NCI-H446 treated with DMSO at 0.1 percent for 48 hours (cell line): ENCODE measurements around the gene STXBP5L.
"Not testable (repeated sequence)": the region's sequence is repeated elsewhere in the genome, so short reads cannot be mapped to it uniquely, and the experiment has no call there.

ENCODE experiments used
- DNase-seq: peaks from one replicate; lab custom pipeline; 2025; lab: John Stamatoyannopoulos, UW

STXBP5L gene

GRCh38 chr3:120908030-120908794 lies at the start of gene STXBP5L:
Gene STXBP5L (plus strand): TSS chr3:120908205. CDS start chr3:120909579, 1,374 bp downstream.
- DNase-seq: peak; percentile 89

GRCh38 chr3:120858521-120858920 lies 49.5 kb upstream of the STXBP5L start:
- no peak for DNase-seq

DNA sequence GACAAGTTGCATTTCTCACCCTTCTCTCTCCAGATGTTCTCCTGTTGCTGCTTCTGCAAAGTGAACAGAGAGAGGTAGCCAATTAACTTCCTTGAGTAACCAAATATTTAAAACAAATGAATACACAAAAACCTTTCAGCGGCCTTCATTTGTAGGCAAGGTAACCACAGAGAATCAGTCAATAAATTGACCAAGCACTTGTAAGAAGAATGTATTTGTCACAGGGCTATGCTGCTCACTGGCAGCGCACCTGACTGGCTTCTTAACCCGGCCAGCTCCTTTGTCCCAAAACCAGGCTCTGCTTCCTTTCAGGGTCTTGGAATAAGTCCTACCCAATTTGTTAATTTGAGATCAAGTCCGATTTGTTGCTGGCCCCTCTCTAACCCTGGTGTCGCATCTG lies 43.5 kb upstream of the STXBP5L start:
- no peak for DNase-seq

DNA sequence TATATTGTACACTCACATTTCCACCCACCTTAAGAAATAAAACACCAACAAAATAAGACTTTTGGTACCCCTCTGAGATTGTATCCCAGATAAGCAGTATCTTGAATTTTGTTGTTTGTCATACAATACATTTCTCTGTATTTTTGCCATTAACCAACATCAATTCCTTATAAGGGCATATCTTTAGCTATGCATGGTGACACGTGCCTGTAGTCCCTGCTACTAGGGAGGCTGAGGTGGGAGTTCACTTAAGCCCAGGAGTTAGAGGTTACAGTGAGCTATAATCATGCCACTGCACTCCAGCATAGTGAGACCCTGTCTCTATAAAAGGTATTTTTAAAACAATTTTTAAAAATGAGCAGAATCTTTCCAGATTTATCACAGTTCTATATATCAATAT lies 32.5 kb upstream of the STXBP5L start:
- no peak for DNase-seq

- DNase-seq: no peak
Observed at GRCh38 chr3:120875989-120876388, 32.0 kb upstream of the STXBP5L start.

GRCh38 chr3:120879411-120879810 lies 28.6 kb upstream of the STXBP5L start:
- peak; percentile 25 for DNase-seq

DNA sequence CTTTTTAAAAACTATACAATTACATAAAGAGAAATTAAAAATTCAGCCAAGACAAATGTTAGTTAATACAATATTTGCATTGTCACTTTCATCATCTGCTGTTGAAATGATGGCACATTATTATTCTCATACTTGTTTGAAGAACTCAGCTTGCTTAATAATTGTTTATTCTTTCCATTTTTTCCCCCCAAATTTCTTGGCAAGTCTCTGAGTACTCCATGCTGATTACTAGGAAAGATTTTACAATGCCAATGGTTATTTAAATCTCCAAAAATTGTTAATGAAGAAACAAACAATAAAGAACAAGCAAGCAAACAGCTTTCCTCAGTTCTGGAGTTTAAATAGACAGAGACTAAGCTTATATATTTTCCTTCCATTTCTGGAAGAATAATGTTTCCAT lies 15.1 kb upstream of the STXBP5L start:
- DNase-seq: no peak

GRCh38 chr3:120894316-120895057 lies 13.5 kb upstream of the STXBP5L start:
- peak; percentile 5 for DNase-seq

DNA sequence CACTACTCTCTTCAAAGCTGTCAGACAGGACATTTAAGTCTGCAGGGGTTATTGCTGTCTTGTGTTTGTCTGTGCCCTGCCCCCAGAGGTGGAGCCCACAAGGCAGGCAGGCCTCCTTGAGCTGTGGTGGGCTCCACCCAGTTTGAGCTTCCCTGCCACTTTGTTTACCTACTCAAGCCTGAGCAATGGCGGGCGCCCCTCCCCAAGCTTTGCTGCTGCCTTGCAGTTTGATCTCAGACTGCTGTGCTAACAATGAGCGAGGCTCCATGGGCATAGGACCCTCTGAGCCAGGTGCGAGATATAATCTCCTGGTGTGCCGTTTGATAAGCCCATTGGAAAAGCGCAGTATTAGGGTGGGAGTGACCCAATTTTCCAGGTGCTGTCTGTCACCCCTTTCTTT lies 6.3 kb upstream of the STXBP5L start:
- DNase-seq: not testable (repeated sequence)

GRCh38 chr3:120903221-120903620 lies 4.8 kb upstream of the STXBP5L start:
- DNase-seq: peak; percentile 70

- no peak for DNase-seq
Observed at GRCh38 chr3:120907659-120908029, 361 bp upstream of the STXBP5L start.

GRCh38 chr3:120908795-120909601 lies 993 bp downstream of the STXBP5L start:
- DNase-seq: no peak

DNA sequence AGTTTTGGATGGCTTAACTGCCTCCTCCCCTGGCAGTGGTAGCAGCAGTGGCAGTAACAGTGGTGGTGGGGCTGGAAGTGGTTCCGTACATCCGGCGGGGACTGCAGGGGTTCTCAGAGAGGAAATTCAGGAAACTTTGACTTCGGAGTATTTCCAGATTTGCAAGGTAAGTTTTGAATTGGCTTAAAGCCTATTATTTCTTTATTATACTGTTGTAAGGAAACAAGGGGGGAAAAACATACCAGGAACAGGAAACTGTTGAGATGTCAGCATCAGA lies 1.5 kb downstream of the STXBP5L start:
- no peak for DNase-seq

DNA sequence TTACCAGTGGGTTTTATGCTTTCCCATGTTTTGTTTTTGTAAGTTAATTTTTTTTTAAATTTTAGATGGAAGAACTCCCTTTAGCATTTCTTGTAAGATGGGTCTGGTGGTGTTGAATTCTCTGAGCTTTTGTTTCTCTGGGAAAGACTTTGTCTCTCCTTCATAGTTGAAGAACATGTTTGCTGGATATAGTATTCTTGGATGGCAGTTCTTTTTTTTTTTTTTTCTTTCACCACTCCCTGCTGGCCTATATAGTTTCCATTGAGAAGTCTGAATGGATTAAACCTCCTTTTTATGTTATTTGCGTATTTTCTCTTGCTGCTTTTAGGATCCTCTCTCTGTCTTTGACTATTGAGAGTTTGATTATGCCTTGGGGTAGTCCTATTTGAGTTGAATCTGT lies 18.1 kb downstream of the STXBP5L start:
- DNase-seq: no peak

- DNase-seq: no peak
Observed at GRCh38 chr3:120928991-120929390, 21.0 kb downstream of the STXBP5L start.

DNA sequence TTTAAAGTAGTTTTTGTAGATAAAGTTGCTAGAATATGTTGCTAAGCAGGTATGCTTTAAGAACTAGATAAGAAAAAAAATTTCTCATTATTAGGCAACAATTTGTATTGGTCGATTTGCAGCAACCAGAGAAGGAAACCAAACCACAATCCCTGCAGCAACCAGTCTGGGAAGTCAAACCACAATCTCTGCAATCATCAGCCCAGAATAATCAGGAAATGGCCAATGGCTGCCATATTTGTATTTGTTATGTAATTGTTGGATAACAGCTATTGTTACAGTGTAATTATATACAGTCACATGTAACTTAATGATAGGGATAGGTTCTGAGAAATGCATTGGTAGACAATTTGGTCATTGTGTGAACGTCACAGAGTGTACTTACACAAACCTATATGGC lies 23.6 kb downstream of the STXBP5L start:
- DNase-seq: no peak

- DNase-seq: no peak
Observed at GRCh38 chr3:120956143-120956542, 48.1 kb downstream of the STXBP5L start.

GRCh38 chr3:120982608-120983320 lies 74.8 kb downstream of the STXBP5L start:
- DNase-seq: no peak

- DNase-seq: no peak
Observed at GRCh38 chr3:120983321-120983665, 75.3 kb downstream of the STXBP5L start.

- no peak for DNase-seq
Observed at GRCh38 chr3:120983841-120984240, 75.8 kb downstream of the STXBP5L start.

DNA sequence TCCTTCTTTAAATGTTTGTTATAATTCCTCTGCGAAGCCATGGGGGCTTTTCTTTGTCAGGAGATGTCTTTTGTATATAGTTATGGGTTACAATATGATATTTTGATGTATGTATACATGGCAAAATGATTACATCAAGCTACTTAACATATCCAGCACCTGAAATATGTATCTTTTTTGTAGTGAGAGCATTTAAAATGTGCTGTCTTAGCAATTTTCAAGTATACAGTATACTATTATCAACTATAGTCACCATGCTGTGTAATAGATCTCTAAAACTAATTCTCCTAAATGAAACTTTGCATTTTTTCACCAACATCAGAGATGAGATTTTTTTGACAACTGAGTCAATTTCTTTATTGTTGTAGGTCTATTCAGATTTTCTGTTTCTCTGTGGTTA lies 77.2 kb downstream of the STXBP5L start:
- no peak for DNase-seq

- DNase-seq: no peak
Observed at GRCh38 chr3:120988994-120989393, 81.0 kb downstream of the STXBP5L start.
